CD14-positive monocyte (primary cell): Measurements from ENCODE around the gene AFF1. TPM values are rescaled to one million over a fixed set of nuclear protein-coding genes. Genes with fewer than 3 reads are reported as not detected.
A peak's percentile ranks its signal among the peaks of the same experiment; 100 is the strongest.

ENCODE experiments used
- DNase-seq, 3 donors: peaks; one replicate each; pipeline ENCODE4 v3.0.0-alpha.2; 2011 to 2022
- H2AFZ ChIP-seq: 2 replicates; pipeline ENCODE4 v1.6.0; 2012; ENCODE audit warnings: mild to moderate bottlenecking, low read depth, low read length, inconsistent platforms; ENCODE audit not compliant: insufficient read depth, poor library complexity, severe bottlenecking
- H3K27ac ChIP-seq, 2 donors: 1 replicate in 1 of 2; 2 replicates in 1 of 2; pipeline ENCODE4 v1.5.1; 2012 to 2013; ENCODE audit warnings: low read length in 2 of 2, control low read depth in 1 of 2, inconsistent platforms in 1 of 2, low read depth in 1 of 2, mild to moderate bottlenecking in 1 of 2
- H3K27me3 ChIP-seq, 2 donors: one replicate each; pipeline versions ENCODE4 v1.6.0 to v1.6.1; 2011 to 2013; ENCODE audit warnings: low read length in 2 of 2; ENCODE audit not compliant: control insufficient read depth in 2 of 2, insufficient read depth in 2 of 2
- H3K36me3 ChIP-seq, 2 donors: replicated peaks in 1 of 2; 1 replicate in 1 of 2; 2 replicates in 1 of 2; pipeline versions ENCODE4 v1.5.1 to v1.6.1; 2012 to 2013; ENCODE audit warnings: low read length in 2 of 2, control low read depth in 1 of 2, inconsistent platforms in 1 of 2, mild to moderate bottlenecking in 1 of 2; ENCODE audit not compliant: insufficient read depth in 2 of 2, control insufficient read depth in 1 of 2
- H3K4me1 ChIP-seq, 2 donors: 1 replicate in 1 of 2; 2 replicates in 1 of 2; pipeline versions ENCODE4 v1.5.1 to v1.6.1; 2012 to 2013; ENCODE audit warnings: low read length in 2 of 2, control low read depth in 1 of 2, inconsistent platforms in 1 of 2, mild to moderate bottlenecking in 1 of 2, moderate library complexity in 1 of 2; ENCODE audit not compliant: insufficient read depth in 2 of 2, control insufficient read depth in 1 of 2
- H3K4me2 ChIP-seq: replicated peaks from 2 replicates; pipeline ENCODE3; 2012; ENCODE audit warnings: low read length, moderate library complexity, mild to moderate bottlenecking; ENCODE audit not compliant: poor library complexity, severe bottlenecking; ENCODE audit errors: extremely low read depth
- H3K4me3 ChIP-seq, 3 experiments: fragments of 200-600 bp in 1 of 3; sonication (generic) in 1 of 3; replicated peaks in 1 of 3; 1 replicate in 2 of 3; 2 replicates in 1 of 3; pipeline ENCODE4 v1.5.1; 2011 to 2013; ENCODE audit warnings: low read length in 3 of 3, mild to moderate bottlenecking in 3 of 3, control low read depth in 2 of 3, low read depth in 2 of 3, inconsistent platforms in 1 of 3, moderate library complexity in 1 of 3
- H3K79me2 ChIP-seq: 2 replicates; pipeline ENCODE4 v1.6.0; 2012; ENCODE audit warnings: mild to moderate bottlenecking, control low read depth, inconsistent platforms, low read length, moderate library complexity; ENCODE audit not compliant: insufficient read depth
- H3K9ac ChIP-seq: 2 replicates; pipeline ENCODE4 v1.6.0; 2017; ENCODE audit warnings: low read length, mild to moderate bottlenecking; ENCODE audit not compliant: insufficient read depth, poor library complexity, severe bottlenecking
- H3K9me3 ChIP-seq, 2 donors: replicated peaks in 1 of 2; 1 replicate in 1 of 2; 2 replicates in 1 of 2; pipeline versions ENCODE4 v1.5.1 to v1.6.1; 2012 to 2013; ENCODE audit warnings: low read length in 2 of 2, control low read depth in 1 of 2; ENCODE audit not compliant: control insufficient read depth in 1 of 2, insufficient read depth in 1 of 2
- H4K20me1 ChIP-seq: 2 replicates; pipeline ENCODE4 v1.6.0; 2012; ENCODE audit warnings: mild to moderate bottlenecking, low read length, control low read depth, moderate library complexity; ENCODE audit not compliant: insufficient read depth
- H3K27ac Mint-ChIP-seq, 7 donors: one replicate each; pipeline ENCODE4 v1.8.0; 2020; ENCODE audit warnings: mild to moderate bottlenecking in 7 of 7, mixed read lengths in 7 of 7, moderate library complexity in 6 of 7, inconsistent platforms in 2 of 7
- H3K27me3 Mint-ChIP-seq, 3 donors: one replicate each; pipeline ENCODE4 v1.8.0; 2021 to 2022; ENCODE audit warnings: low read depth in 3 of 3, mild to moderate bottlenecking in 3 of 3, mixed read lengths in 3 of 3, moderate library complexity in 3 of 3, inconsistent platforms in 1 of 3
- H3K36me3 Mint-ChIP-seq, 2 donors: one replicate each; pipeline ENCODE4 v1.8.0; 2020; ENCODE audit warnings: mixed read lengths in 2 of 2, inconsistent platforms in 1 of 2, mild to moderate bottlenecking in 1 of 2
- H3K4me1 Mint-ChIP-seq: one replicate; pipeline ENCODE4 v1.8.0; 2020; ENCODE audit warnings: mild to moderate bottlenecking, mixed read lengths
- H3K4me3 Mint-ChIP-seq, 2 donors: one replicate each; pipeline ENCODE4 v1.8.0; 2020; ENCODE audit warnings: mild to moderate bottlenecking in 2 of 2, mixed read lengths in 2 of 2, moderate library complexity in 1 of 2
- H3K9me3 Mint-ChIP-seq, 7 donors: one replicate each; pipeline ENCODE4 v1.8.0; 2020 to 2022; ENCODE audit warnings: mixed read lengths in 7 of 7, mild to moderate bottlenecking in 6 of 7, moderate library complexity in 6 of 7, inconsistent platforms in 2 of 7
- CTCF ChIP-seq: fragments of 200-600 bp; IDR thresholded peaks from one replicate; pipeline ENCODE4 v1.8.0; 2022; ENCODE audit warnings: antibody characterized with exemption, mild to moderate bottlenecking
- WGBS: methylation state at CpG from one replicate; pipeline ENCODE4 v1.1.5; 2013; ENCODE audit warnings: missing lambda C conversion rate; ENCODE audit not compliant: insufficient coverage; 5-methylcytosine and 5-hydroxymethylcytosine counted together
- intact Hi-C, 2 donors: fragments of 100-400 bp; cut with micrococcal nuclease; formaldehyde crosslinking; loops; one replicate each; pipeline versions ENCODE4 v1.15.0 to v1.15.1; 2023
- polyA plus RNA-seq, 3 donors: library from polyadenylated mRNA; depleted of rRNA in 1 of 3; unstranded in 2 of 3; stranded (reverse) in 1 of 3; fragments of 300-500 nt in 2 of 3; fragments of >200 nt in 1 of 3; fragmentation: Illumina TruSeq in 2 of 3; gene quantifications; 1 replicate in 2 of 3; 2 replicates in 1 of 3; pipeline ENCODE4 v1.2.3, GENCODE V29; 2012 to 2021

The AFF1 gene
- polyA plus RNA-seq, 3 donors: 7.5 to 20.9 (median 16.3) TPM

GRCh38 chr4:86961116-86961515 is 26.3 kb downstream of the AFF1 start:
- peak in 2 of 3 donors; percentile 50 to 54 for DNase-seq
- H3K9me3 ChIP-seq: no peaks in the 10 kb centered on the region
- Mint-ChIP-seq H3K4me3 (peak overlapping the region in 1 of 2 donors; percentile 69), H3K36me3 (peaks cover 7 to 9% of the 10 kb centered on the region in 2 donors), H3K4me1 (peaks cover 55% of the 10 kb centered on the region), H3K27ac (peak overlapping the region; percentile 65 to 82 (median 69)), H3K27me3 (no peaks in the 10 kb centered on the region), H3K9me3 (no peaks in the 10 kb centered on the region)
- peaks cover 76% of the 10 kb centered on the region for H3K79me2 ChIP-seq
- H3K4me2 ChIP-seq: peak overlapping the region; percentile 50
- peaks cover 32% of the 10 kb centered on the region for H4K20me1 ChIP-seq
- no peak overlapping the region for H3K9ac ChIP-seq
- H3K27ac ChIP-seq: peak overlapping the region in 1 of 2 donors; percentile 67
- H3K27me3 ChIP-seq: no peaks in the 10 kb centered on the region
- H2AFZ ChIP-seq: no peak overlapping the region
- H3K36me3 ChIP-seq: no peaks in the 10 kb centered on the region
- WGBS: no CpG with 5 or more reads among the region's 4 CpGs
- H3K4me1 ChIP-seq: peaks cover 67 to 74% of the 10 kb centered on the region in 2 donors
- TF ChIP-seq CTCF: no peak
- intact Hi-C loops: no loop called here
- H3K4me3 ChIP-seq: peak overlapping the region in 1 of 3 experiments; percentile 27

- intact Hi-C loops: no loop called here
- no peak overlapping the region for H2AFZ ChIP-seq
- Mint-ChIP-seq H3K9me3 (no peaks in the 10 kb centered on the region), H3K4me1 (peaks cover 50% of the 10 kb centered on the region), H3K27ac (peak overlapping the region; percentile 64 to 82 (median 68)), H3K36me3 (peaks cover 7 to 9% of the 10 kb centered on the region in 2 donors), H3K27me3 (no peaks in the 10 kb centered on the region), H3K4me3 (peak overlapping the region in 1 of 2 donors; percentile 69)
- peak overlapping the region in 1 of 2 donors; percentile 67 for H3K27ac ChIP-seq
- H3K36me3 ChIP-seq: no peaks in the 10 kb centered on the region
- H4K20me1 ChIP-seq: peaks cover 38% of the 10 kb centered on the region
- peak overlapping the region in 1 of 3 experiments; percentile 27 for H3K4me3 ChIP-seq
- H3K4me1 ChIP-seq: peaks cover 72 to 74% of the 10 kb centered on the region in 2 donors
- 0% methylated on average over 2 of the region's 9 CpGs for WGBS
- no peaks in the 10 kb centered on the region for H3K9me3 ChIP-seq
- no peak for DNase-seq
- H3K27me3 ChIP-seq: no peaks in the 10 kb centered on the region
- TF ChIP-seq CTCF: no peak
- no peak overlapping the region for H3K9ac ChIP-seq
- peaks cover 79% of the 10 kb centered on the region for H3K79me2 ChIP-seq
- peak overlapping the region; percentile 50 for H3K4me2 ChIP-seq
Measured at GRCh38 chr4:86961605-86962295, 26.9 kb downstream of the AFF1 start.
